Measurements from ENCODE around the gene C16orf54.

DNA sequence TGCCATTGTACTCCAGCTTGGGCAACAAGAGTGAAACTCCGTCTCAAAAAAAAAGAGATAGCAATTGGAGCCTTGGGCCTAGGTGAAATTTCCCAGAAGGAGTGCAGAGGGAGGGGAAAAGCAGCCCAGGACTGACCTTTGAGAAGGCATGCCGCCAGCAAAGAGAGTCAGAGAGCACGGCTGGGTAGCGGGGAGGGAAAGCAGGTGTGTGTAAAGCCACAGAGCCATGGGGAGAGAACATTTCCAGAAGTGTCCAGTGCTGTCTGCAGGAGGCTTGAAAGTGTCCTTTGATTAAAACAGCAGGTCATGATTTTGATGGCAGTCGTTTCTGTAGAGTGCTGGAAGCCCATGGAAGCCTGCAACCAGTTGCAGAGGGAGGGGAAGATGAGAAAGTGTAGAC lies 8.1 kb downstream of the C16orf54 start:
- TF ChIP-seq, protein P1, sequence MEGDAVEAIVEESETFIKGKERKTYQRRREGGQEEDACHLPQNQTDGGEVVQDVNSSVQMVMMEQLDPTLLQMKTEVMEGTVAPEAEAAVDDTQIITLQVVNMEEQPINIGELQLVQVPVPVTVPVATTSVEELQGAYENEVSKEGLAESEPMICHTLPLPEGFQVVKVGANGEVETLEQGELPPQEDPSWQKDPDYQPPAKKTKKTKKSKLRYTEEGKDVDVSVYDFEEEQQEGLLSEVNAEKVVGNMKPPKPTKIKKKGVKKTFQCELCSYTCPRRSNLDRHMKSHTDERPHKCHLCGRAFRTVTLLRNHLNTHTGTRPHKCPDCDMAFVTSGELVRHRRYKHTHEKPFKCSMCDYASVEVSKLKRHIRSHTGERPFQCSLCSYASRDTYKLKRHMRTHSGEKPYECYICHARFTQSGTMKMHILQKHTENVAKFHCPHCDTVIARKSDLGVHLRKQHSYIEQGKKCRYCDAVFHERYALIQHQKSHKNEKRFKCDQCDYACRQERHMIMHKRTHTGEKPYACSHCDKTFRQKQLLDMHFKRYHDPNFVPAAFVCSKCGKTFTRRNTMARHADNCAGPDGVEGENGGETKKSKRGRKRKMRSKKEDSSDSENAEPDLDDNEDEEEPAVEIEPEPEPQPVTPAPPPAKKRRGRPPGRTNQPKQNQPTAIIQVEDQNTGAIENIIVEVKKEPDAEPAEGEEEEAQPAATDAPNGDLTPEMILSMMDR (conservative IDR thresholded peaks at IDR 0.05 in 1 of 2, IDR thresholded peaks at IDR 0.05 in 1 of 2; ENCODE audit: extremely low read depth in 1 of 2, insufficient read depth in 1 of 2, low read depth in 1 of 2, low read length in 2 of 2) = no peak
- TF ChIP-seq EZH2 (IDR thresholded peaks at IDR 0.05; ENCODE audit: borderline replicate concordance, low read length) = no peak

Measured in mammary epithelial cell (primary cell).